Neural cell (in vitro differentiated cells): ENCODE data around the gene SUSD4. TPM values are rescaled to one million over a fixed set of nuclear protein-coding genes. Genes with fewer than 3 reads are reported as not detected.

ENCODE experiments used
- H2AFZ ChIP-seq: fragments of 200-600, 300-800 bp; sonication (generic), shearing (Covaris generic); 2 replicates; pipeline ENCODE4 v1.6.0; 2014; ENCODE audit warnings: low read depth, mild to moderate bottlenecking, antibody characterized with exemption, low read length, moderate library complexity
- H3F3A ChIP-seq: fragments of 200-600 bp; shearing (Covaris generic); 2 replicates; pipeline ENCODE4 v1.6.1; 2016; ENCODE audit warnings: mild to moderate bottlenecking, moderate library complexity, mixed read lengths, antibody characterized with exemption, low read length; ENCODE audit not compliant: insufficient read depth, poor library complexity, severe bottlenecking
- H3K27ac ChIP-seq: fragments of 200-600, 300-800 bp; sonication (generic), shearing (Covaris generic); 2 replicates; pipeline ENCODE4 v1.5.1; 2014; ENCODE audit warnings: mild to moderate bottlenecking, low read length, moderate library complexity
- H3K27me3 ChIP-seq: fragments of 300-800, 200-600 bp; sonication (generic), shearing (Covaris generic); 2 replicates; pipeline ENCODE4 v1.6.0; 2014; ENCODE audit warnings: mild to moderate bottlenecking, low read depth, low read length, moderate library complexity; ENCODE audit not compliant: insufficient read depth
- H3K36me3 ChIP-seq: fragments of 300-800, 200-600 bp; sonication (generic), shearing (Covaris generic); 2 replicates; pipeline ENCODE4 v1.5.1; 2014; ENCODE audit warnings: mild to moderate bottlenecking, antibody characterized with exemption, low read length, moderate library complexity; ENCODE audit not compliant: insufficient read depth
- H3K4me2 ChIP-seq: fragments of 300-800, 200-600 bp; sonication (generic), shearing (Covaris generic); 2 replicates; pipeline ENCODE4 v1.6.0; 2014; ENCODE audit warnings: mild to moderate bottlenecking, low read length
- H3K4me3 ChIP-seq: fragments of 300-800, 200-600 bp; sonication (generic), shearing (Covaris generic); 2 replicates; pipeline ENCODE4 v1.5.1; 2014; ENCODE audit warnings: mild to moderate bottlenecking, low read length, moderate library complexity
- H3K79me2 ChIP-seq: fragments of 200-600 bp; shearing (Covaris generic); replicated peaks from 2 replicates; pipeline ENCODE4 v1.6.0; 2014; ENCODE audit warnings: mild to moderate bottlenecking, low read length, moderate library complexity; ENCODE audit not compliant: insufficient read depth
- H3K9ac ChIP-seq: fragments of 300-800, 200-600 bp; sonication (generic), shearing (Covaris generic); 2 replicates; pipeline ENCODE4 v1.6.1; 2016; ENCODE audit warnings: mild to moderate bottlenecking, low read length, mixed read lengths
- H3K9me2 ChIP-seq: fragments of 200-600 bp; shearing (Covaris generic); 2 replicates; pipeline ENCODE4 v1.6.1; 2016; ENCODE audit warnings: mild to moderate bottlenecking, low read length, mixed read lengths; ENCODE audit not compliant: insufficient read depth
- H3K9me3 ChIP-seq: fragments of 200-600, 300-800 bp; sonication (generic), shearing (Covaris generic); 2 replicates; pipeline ENCODE4 v1.6.1; 2016; ENCODE audit warnings: mild to moderate bottlenecking, mixed run types, low read length, moderate library complexity, mixed read lengths
- H4K20me1 ChIP-seq: fragments of 200-600 bp; shearing (Covaris generic); 2 replicates; pipeline ENCODE4 v1.6.1; 2016; ENCODE audit warnings: mild to moderate bottlenecking, mixed run types; ENCODE audit not compliant: insufficient read depth
- EP300 ChIP-seq: fragments of 450-650 bp; conservative IDR thresholded peaks from 2 replicates; pipeline ENCODE4 v1.6.1; 2014; ENCODE audit warnings: antibody characterized with exemption, mild to moderate bottlenecking, moderate library complexity; ENCODE audit not compliant: poor library complexity, severe bottlenecking
- EZH2 ChIP-seq: fragments of 200-600, 300-800 bp; shearing (Covaris generic), sonication (generic); IDR thresholded peaks from 2 replicates; pipeline ENCODE4 v1.6.1; 2014; ENCODE audit warnings: antibody characterized with exemption, low read length, borderline replicate concordance, mild to moderate bottlenecking; ENCODE audit not compliant: insufficient read depth, poor library complexity, severe bottlenecking
- MXI1 ChIP-seq: fragments of 450-650 bp; conservative IDR thresholded peaks from 2 replicates; pipeline ENCODE4 v1.6.1; 2014; ENCODE audit warnings: antibody characterized with exemption, mild to moderate bottlenecking; ENCODE audit not compliant: poor library complexity, severe bottlenecking
- POLR2AphosphoS5 ChIP-seq: IDR thresholded peaks from 2 replicates; pipeline ENCODE4 v1.6.1; 2012
- RAD21 ChIP-seq: fragments of 450-650 bp; conservative IDR thresholded peaks from 2 replicates; pipeline ENCODE4 v1.6.1; 2014; ENCODE audit warnings: antibody characterized with exemption, mild to moderate bottlenecking, moderate library complexity
- SMC3 ChIP-seq: fragments of 450-650 bp; conservative IDR thresholded peaks from 2 replicates; pipeline ENCODE4 v1.6.1; 2014; ENCODE audit warnings: antibody characterized with exemption, mild to moderate bottlenecking, moderate library complexity; ENCODE audit not compliant: poor library complexity
- TAF1 ChIP-seq: IDR thresholded peaks from 2 replicates; pipeline ENCODE4 v1.6.1; 2012; ENCODE audit warnings: low read depth
- polyA plus RNA-seq: library from polyadenylated mRNA; depleted of rRNA; stranded (reverse); fragments of >200 nt; gene quantifications from 2 replicates; pipeline ENCODE4 v1.2.3, GENCODE V29; 2014
- TF ChIP-seq, protein P1 (sequence below): IDR thresholded peaks from 2 replicates; pipeline ENCODE4 v1.6.1; 2012; ENCODE audit warnings: borderline replicate concordance
- TF ChIP-seq, protein P2 (sequence below): fragments of 450-650 bp; IDR thresholded peaks from 2 replicates; pipeline ENCODE4 v1.5.1; 2014; ENCODE audit warnings: antibody characterized with exemption, mild to moderate bottlenecking, moderate library complexity; ENCODE audit not compliant: poor library complexity, severe bottlenecking

The SUSD4 gene
- polyA plus RNA-seq, 1 donor from 2014 or later = 31.5 TPM

DNA sequence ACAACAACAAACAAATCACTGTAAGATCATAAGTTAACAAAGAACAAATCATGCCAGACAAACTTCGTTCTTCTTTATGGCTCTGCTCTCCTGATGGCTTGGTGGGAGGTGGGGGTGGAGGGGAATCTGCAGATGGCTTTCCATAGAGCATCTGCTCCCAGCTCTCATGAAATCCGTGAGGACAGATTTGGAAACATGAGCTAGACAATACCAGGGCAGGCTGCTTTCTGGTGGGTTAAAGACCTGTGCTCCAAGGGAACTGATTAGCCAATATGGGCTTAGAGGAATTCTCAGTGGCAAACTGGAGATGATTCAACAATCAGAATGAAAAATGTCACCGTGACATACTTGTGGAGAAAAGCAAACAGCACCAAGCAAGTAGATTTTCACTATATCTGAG is 151.5 kb downstream of the SUSD4 start:
- TF ChIP-seq TAF1 (no peak), MXI1 (no peak), SMC3 (no peak), RAD21 (no peak), EP300 (no peak), POLR2AphosphoS5 (no peak), EZH2 (no peak)
- TF ChIP-seq, protein P1, sequence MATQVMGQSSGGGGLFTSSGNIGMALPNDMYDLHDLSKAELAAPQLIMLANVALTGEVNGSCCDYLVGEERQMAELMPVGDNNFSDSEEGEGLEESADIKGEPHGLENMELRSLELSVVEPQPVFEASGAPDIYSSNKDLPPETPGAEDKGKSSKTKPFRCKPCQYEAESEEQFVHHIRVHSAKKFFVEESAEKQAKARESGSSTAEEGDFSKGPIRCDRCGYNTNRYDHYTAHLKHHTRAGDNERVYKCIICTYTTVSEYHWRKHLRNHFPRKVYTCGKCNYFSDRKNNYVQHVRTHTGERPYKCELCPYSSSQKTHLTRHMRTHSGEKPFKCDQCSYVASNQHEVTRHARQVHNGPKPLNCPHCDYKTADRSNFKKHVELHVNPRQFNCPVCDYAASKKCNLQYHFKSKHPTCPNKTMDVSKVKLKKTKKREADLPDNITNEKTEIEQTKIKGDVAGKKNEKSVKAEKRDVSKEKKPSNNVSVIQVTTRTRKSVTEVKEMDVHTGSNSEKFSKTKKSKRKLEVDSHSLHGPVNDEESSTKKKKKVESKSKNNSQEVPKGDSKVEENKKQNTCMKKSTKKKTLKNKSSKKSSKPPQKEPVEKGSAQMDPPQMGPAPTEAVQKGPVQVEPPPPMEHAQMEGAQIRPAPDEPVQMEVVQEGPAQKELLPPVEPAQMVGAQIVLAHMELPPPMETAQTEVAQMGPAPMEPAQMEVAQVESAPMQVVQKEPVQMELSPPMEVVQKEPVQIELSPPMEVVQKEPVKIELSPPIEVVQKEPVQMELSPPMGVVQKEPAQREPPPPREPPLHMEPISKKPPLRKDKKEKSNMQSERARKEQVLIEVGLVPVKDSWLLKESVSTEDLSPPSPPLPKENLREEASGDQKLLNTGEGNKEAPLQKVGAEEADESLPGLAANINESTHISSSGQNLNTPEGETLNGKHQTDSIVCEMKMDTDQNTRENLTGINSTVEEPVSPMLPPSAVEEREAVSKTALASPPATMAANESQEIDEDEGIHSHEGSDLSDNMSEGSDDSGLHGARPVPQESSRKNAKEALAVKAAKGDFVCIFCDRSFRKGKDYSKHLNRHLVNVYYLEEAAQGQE = no peak
- TF ChIP-seq, protein P2, sequence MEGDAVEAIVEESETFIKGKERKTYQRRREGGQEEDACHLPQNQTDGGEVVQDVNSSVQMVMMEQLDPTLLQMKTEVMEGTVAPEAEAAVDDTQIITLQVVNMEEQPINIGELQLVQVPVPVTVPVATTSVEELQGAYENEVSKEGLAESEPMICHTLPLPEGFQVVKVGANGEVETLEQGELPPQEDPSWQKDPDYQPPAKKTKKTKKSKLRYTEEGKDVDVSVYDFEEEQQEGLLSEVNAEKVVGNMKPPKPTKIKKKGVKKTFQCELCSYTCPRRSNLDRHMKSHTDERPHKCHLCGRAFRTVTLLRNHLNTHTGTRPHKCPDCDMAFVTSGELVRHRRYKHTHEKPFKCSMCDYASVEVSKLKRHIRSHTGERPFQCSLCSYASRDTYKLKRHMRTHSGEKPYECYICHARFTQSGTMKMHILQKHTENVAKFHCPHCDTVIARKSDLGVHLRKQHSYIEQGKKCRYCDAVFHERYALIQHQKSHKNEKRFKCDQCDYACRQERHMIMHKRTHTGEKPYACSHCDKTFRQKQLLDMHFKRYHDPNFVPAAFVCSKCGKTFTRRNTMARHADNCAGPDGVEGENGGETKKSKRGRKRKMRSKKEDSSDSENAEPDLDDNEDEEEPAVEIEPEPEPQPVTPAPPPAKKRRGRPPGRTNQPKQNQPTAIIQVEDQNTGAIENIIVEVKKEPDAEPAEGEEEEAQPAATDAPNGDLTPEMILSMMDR = no peak
- H2AFZ ChIP-seq = no peak overlapping the region
- H3K79me2 ChIP-seq = no peaks in the 10 kb centered on the region

DNA sequence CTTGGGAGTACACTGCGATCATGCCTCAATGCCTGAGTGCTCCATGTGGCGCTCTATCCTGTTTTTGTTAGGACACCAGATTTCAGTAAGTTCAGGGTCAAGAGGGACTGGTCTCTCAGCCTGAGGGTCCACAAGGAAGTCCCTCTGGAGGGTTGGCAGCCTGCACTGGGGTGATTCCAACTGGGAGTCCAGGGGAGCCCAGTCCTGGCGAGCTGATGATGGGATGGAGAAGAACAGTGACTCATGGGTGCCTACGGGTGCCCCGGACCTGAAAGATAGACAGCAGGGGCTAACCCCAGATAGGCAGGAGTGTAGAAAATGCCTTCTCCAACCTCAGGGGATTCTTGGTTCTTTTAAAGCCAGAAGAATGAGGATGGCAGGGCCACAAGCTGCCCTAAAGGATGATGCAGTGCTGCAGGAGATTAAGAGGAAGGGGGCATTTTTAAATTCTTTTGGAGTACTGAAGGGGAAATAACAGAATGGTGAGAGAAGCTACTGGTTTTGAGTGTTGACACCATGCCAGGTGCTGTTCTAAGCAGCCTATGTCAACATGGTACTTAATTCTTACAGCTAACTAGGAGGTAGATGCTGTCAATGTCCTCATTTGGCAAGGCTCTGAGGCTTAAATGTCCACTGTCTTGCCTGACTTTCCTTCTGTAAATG is 152.5 kb downstream of the SUSD4 start:
- H3K27me3 ChIP-seq = no peaks in the 10 kb centered on the region
- H3K27ac ChIP-seq = no peak overlapping the region
- no peaks in the 10 kb centered on the region for H3K36me3 ChIP-seq
- H3K9ac ChIP-seq = no peak overlapping the region
- no peak for TF ChIP-seq RAD21
- H3F3A ChIP-seq = no peaks in the 10 kb centered on the region
- no peaks in the 10 kb centered on the region for H3K9me3 ChIP-seq
- no peak overlapping the region for H3K4me2 ChIP-seq
- no peaks in the 10 kb centered on the region for H3K79me2 ChIP-seq
- no peak overlapping the region for H2AFZ ChIP-seq
- H4K20me1 ChIP-seq = no peaks in the 10 kb centered on the region
- no peaks in the 10 kb centered on the region for H3K9me2 ChIP-seq
- H3K4me3 ChIP-seq = no peak overlapping the region

More for the DNA sequence above, 151.5 kb downstream of the SUSD4 start:
- Histone ChIP-seq H3K9me3 (no peaks in the 10 kb centered on the region), H3K9ac (no peak overlapping the region), H3K36me3 (no peaks in the 10 kb centered on the region), H3K27me3 (no peaks in the 10 kb centered on the region), H3K4me2 (no peak overlapping the region), H3F3A (no peaks in the 10 kb centered on the region), H4K20me1 (no peaks in the 10 kb centered on the region), H3K4me3 (no peak overlapping the region), H3K27ac (no peak overlapping the region), H3K9me2 (no peaks in the 10 kb centered on the region)
